Chondrocyte (in vitro differentiated cells): ENCODE measurements around the gene LEMD2. TPM values are rescaled to one million over a fixed set of nuclear protein-coding genes. Genes with fewer than 3 reads are reported as not detected.

Experiments used
- DNase-seq: peaks from one replicate; pipeline ENCODE4 v3.0.0; 2021; ENCODE audit warnings: mixed read lengths, low spot score
- H3K27ac Mint-ChIP-seq: one replicate; pipeline ENCODE4 v1.8.0; 2021; ENCODE audit warnings: mild to moderate bottlenecking, moderate library complexity, mixed read lengths; ENCODE audit not compliant: unreplicated experiment
- H3K27me3 Mint-ChIP-seq: 2 replicates; pipeline ENCODE4 v1.8.0; 2021; ENCODE audit warnings: low read depth, mixed read lengths
- H3K36me3 Mint-ChIP-seq: 2 replicates; pipeline ENCODE4 v1.8.0; 2021; ENCODE audit warnings: low read depth, mixed read lengths
- H3K4me1 Mint-ChIP-seq: 2 replicates; pipeline ENCODE4 v1.8.0; 2021; ENCODE audit warnings: low read depth, mild to moderate bottlenecking, mixed read lengths
- H3K4me3 Mint-ChIP-seq: one replicate; pipeline ENCODE4 v1.8.0; 2021; ENCODE audit warnings: mild to moderate bottlenecking, moderate library complexity, mixed read lengths; ENCODE audit not compliant: unreplicated experiment
- H3K9me3 Mint-ChIP-seq: 2 replicates; pipeline ENCODE4 v1.8.0; 2021; ENCODE audit warnings: low read depth, mixed read lengths
- total RNA-seq: library from RNA; stranded (reverse); gene quantifications from 3 replicates; pipeline ENCODE4 v1.2.1, GENCODE V29; 2021
- TF ChIP-seq, protein P1 (sequence below): fragments of 200-600 bp; sonication (generic); IDR thresholded peaks from 2 replicates; pipeline ENCODE4 v1.5.0; 2021; ENCODE audit warnings: antibody characterized with exemption, mild to moderate bottlenecking, moderate library complexity

LEMD2 gene
- total RNA-seq, 1 donor from 2014 or later = 60.1 TPM

DNA sequence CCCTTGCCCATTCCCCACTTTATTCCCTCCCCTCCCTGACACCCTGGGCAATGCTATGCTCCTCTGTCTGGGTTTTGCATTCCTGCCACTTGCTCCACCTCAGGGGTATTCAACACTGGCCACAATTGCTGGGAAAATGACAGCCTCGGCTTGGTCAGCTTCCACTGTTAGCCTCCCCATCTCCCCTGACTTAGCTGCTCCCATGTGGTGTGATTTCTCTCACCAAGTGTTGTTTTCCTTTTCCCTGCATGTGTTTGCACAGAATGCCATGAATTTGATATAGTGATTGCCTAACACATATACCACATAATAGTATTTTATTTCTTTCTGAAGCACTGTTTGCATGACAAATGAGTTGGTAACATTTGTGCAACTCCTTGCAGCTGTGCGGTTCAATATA lies 1.4 kb upstream of the LEMD2 start:
- peaks cover 47% of the 10 kb centered on the region for H3K4me1 Mint-ChIP-seq

DNA sequence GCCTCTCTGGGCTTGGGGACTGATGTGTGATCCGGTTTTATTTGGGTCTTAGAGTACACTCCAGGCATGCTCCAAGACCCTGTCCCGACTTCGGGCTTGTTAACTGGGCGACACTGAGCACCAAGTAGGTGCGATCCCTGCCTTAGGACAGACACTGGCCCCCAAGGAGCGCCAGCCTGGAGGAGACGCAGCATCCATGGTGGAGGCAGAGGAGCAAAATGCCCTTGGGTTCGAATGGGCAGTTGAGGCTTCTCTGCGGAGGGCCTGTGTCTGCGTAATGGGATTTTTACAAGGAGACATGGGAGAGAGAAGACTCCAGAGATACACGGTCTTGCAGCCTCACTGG lies 593 bp upstream of the LEMD2 start:
- no peaks in the 10 kb centered on the region for H3K9me3 Mint-ChIP-seq
- TF ChIP-seq, protein P1, sequence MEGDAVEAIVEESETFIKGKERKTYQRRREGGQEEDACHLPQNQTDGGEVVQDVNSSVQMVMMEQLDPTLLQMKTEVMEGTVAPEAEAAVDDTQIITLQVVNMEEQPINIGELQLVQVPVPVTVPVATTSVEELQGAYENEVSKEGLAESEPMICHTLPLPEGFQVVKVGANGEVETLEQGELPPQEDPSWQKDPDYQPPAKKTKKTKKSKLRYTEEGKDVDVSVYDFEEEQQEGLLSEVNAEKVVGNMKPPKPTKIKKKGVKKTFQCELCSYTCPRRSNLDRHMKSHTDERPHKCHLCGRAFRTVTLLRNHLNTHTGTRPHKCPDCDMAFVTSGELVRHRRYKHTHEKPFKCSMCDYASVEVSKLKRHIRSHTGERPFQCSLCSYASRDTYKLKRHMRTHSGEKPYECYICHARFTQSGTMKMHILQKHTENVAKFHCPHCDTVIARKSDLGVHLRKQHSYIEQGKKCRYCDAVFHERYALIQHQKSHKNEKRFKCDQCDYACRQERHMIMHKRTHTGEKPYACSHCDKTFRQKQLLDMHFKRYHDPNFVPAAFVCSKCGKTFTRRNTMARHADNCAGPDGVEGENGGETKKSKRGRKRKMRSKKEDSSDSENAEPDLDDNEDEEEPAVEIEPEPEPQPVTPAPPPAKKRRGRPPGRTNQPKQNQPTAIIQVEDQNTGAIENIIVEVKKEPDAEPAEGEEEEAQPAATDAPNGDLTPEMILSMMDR = no peak

More for the DNA sequence above, 1.4 kb upstream of the LEMD2 start:
- Mint-ChIP-seq H3K27ac (no peak overlapping the region), H3K4me3 (peak overlapping the region; percentile 53), H3K9me3 (no peaks in the 10 kb centered on the region), H3K27me3 (no peaks in the 10 kb centered on the region), H3K36me3 (no peaks in the 10 kb centered on the region)
- peak; percentile 20 for DNase-seq
- TF ChIP-seq, protein P1 = no peak

DNA sequence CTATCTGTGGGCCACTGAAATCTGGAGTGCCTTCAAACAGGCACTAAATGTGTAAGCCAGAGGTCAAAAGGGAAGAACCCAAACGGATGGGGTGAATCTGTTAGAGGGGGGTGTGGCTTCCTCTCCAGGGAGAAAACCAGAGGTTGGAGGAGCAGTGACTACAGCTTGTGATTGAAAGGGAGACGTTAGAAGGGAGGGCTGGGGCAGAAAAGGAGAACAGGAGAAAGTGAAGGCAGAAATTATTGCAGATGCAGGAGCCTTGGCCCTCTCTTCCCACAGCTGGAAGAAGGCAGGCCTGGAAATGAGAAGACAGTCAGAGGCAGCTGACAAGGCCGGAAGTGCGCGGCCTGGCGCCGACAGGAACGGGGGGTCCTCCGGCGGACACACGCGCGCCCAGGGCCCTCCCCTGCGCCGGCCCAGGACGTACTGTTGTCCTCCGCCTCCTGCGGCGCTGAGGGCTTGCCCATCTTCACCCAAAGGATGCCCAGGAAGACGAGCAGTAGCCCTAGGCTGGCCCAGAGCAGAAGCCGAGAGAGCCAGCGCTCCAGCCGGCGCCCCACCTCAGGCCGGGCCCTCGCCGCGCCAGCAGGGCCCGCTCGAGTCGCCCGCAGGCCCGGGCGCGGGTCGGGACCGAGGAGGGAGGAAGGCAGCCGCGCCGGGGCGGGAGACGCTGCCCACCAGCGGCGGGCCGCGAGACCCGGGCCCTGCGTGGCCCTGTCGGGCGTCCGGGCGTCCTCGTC lies 806 bp downstream of the LEMD2 start:
- TF ChIP-seq, protein P1 = no peak
- H3K4me1 Mint-ChIP-seq = peaks cover 51% of the 10 kb centered on the region
- peak; percentile 71 for DNase-seq
- peaks cover 13% of the 10 kb centered on the region for H3K36me3 Mint-ChIP-seq
- H3K27me3 Mint-ChIP-seq = no peaks in the 10 kb centered on the region
- peak overlapping the region; percentile 92 for H3K4me3 Mint-ChIP-seq
- H3K9me3 Mint-ChIP-seq = no peaks in the 10 kb centered on the region
- H3K27ac Mint-ChIP-seq = peak overlapping the region; percentile 99

More for the DNA sequence above, 593 bp upstream of the LEMD2 start:
- H3K36me3 Mint-ChIP-seq = peaks cover 4% of the 10 kb centered on the region
- peaks cover 50% of the 10 kb centered on the region for H3K4me1 Mint-ChIP-seq
- H3K4me3 Mint-ChIP-seq = peak overlapping the region; percentile 77
- peak overlapping the region; percentile 89 for H3K27ac Mint-ChIP-seq
- peak; percentile 58 for DNase-seq
- no peaks in the 10 kb centered on the region for H3K27me3 Mint-ChIP-seq

DNA sequence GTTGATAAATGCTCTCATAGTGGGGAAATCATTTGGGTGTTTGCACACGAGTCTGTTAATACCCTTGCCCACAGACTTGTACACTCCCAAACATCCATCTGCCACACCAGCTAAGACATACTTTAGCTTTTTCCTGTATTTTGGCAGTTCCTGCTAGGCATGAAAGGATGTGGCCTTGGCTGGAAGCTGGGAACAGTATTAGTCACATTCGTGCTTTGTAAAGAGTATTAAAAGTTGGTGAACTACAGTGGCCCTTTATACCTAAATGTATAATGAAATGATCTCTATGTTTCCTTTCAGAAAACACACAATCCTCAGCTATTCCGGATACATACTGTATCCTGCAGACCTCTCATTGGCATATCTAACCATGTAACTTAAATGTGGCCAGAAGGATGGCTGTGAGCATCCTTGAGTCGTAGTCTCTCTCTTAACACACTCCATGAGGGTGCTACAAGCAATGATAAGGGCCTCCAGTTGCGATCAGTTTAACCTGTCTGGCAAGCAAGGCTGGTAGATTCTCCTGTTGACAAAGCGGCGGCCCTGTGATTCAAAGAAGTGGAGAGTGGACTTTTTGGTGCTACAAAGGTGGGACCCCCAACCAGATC lies 1.5 kb downstream of the LEMD2 start:
- Mint-ChIP-seq H3K27ac (peak overlapping the region; percentile 99), H3K36me3 (peaks cover 14% of the 10 kb centered on the region), H3K4me3 (peak overlapping the region; percentile 92), H3K4me1 (peaks cover 55% of the 10 kb centered on the region), H3K27me3 (no peaks in the 10 kb centered on the region), H3K9me3 (no peaks in the 10 kb centered on the region)
- TF ChIP-seq, protein P1 = no peak
- DNase-seq = no peak

DNA sequence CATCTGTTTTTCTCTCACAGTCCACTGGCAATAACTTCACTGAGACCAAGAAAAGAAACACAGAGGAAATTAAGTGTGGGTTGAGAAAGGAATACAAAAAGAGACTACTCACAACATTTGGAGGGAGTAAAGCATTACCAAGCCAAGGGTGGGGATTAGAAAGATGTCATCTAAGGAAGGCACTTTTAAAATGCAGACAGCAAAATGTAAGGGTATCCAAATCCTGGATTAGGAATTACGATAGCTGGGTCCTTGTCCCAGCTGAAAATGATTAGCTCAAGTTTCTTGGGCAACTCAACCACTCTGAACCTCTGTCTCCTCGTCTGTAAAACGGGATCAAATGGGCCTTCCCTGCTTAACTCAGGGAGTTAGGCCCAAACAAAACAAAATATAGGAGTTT lies 2.2 kb downstream of the LEMD2 start:
- TF ChIP-seq, protein P1 = no peak
- no peak for DNase-seq
- H3K4me3 Mint-ChIP-seq = no peak overlapping the region
- peaks cover 18% of the 10 kb centered on the region for H3K36me3 Mint-ChIP-seq
- no peak overlapping the region for H3K27ac Mint-ChIP-seq
- H3K4me1 Mint-ChIP-seq = peaks cover 62% of the 10 kb centered on the region
- no peaks in the 10 kb centered on the region for H3K9me3 Mint-ChIP-seq
- H3K27me3 Mint-ChIP-seq = no peaks in the 10 kb centered on the region
